ENCODE measurements around the gene TCERG1L. TPM values are rescaled to one million over a fixed set of nuclear protein-coding genes. Genes with fewer than 3 reads are reported as not detected.

Gene TCERG1L
- polyA plus RNA-seq, 3 donors = not detected

DNA sequence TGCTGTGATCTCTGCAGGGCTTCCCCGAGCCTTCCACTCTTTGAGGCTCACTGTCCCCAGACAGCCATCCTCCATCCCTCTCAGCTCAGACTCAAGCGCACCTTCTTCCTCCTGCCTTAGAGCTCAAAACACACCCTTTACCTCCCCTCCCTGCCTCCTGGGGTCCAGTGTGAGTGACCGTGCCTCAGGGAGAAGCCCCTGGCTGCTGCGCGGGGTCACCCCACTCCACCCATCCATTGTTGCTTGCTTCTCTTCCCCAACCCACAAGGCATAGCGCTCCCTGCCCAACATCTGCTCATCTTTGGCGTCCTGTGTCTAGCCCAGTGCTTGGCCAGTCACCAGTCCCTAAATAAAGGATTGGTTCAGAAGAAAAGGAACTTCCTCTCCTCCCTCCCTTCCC, 170.3 kb downstream of the TCERG1L start:
- no peak overlapping the region for H3K4me3 ChIP-seq (replicated peaks in 1 of 3; ENCODE audit: low read depth in 2 of 3, low read length in 3 of 3)
- Mint-ChIP-seq H3K4me3 (no peak overlapping the region), H3K4me1 (no peaks in the 10 kb centered on the region), H3K36me3 (no peaks in the 10 kb centered on the region), H3K27me3 (ENCODE audit: low read depth in 3 of 3) (peaks cover 1 to 2% (median 2%) of the 10 kb centered on the region in 3 donors), H3K9me3 (peaks cover 0 to 6% (median 2%) of the 10 kb centered on the region in 7 donors), H3K27ac (no peak overlapping the region)
- no peak for DNase-seq
- no peaks in the 10 kb centered on the region for H4K20me1 ChIP-seq (ENCODE audit: insufficient read depth, low read length)
- 81% methylated on average over 7 of the region's 7 CpGs for WGBS (ENCODE audit: insufficient coverage)
- TF ChIP-seq CTCF (IDR thresholded peaks at IDR 0.05) = no peak
- no peak overlapping the region for H3K27ac ChIP-seq (ENCODE audit: low read depth in 1 of 2, low read length in 2 of 2)
- no peaks in the 10 kb centered on the region for H3K9me3 ChIP-seq (replicated peaks in 1 of 2; ENCODE audit: control insufficient read depth in 1 of 2, insufficient read depth in 1 of 2, low read length in 2 of 2)
- H3K4me2 ChIP-seq (replicated peaks; ENCODE audit: extremely low read depth, low read length, poor library complexity, severe bottlenecking) = no peak overlapping the region
- no peaks in the 10 kb centered on the region for H3K36me3 ChIP-seq (replicated peaks in 1 of 2; ENCODE audit: control insufficient read depth in 1 of 2, insufficient read depth in 2 of 2, low read length in 2 of 2)
- H2AFZ ChIP-seq (ENCODE audit: insufficient read depth, low read depth, low read length, poor library complexity, severe bottlenecking) = no peak overlapping the region
- H3K79me2 ChIP-seq (ENCODE audit: insufficient read depth, low read length) = no peaks in the 10 kb centered on the region
- intact Hi-C loops (cut with micrococcal nuclease) = no loop called here
- H3K9ac ChIP-seq (ENCODE audit: insufficient read depth, low read length, poor library complexity, severe bottlenecking) = no peak overlapping the region
- H3K4me1 ChIP-seq (ENCODE audit: control insufficient read depth in 1 of 2, insufficient read depth in 2 of 2, low read length in 2 of 2) = no peaks in the 10 kb centered on the region
- H3K27me3 ChIP-seq (ENCODE audit: control insufficient read depth in 2 of 2, insufficient read depth in 2 of 2, low read length in 2 of 2) = no peaks in the 10 kb centered on the region

DNA sequence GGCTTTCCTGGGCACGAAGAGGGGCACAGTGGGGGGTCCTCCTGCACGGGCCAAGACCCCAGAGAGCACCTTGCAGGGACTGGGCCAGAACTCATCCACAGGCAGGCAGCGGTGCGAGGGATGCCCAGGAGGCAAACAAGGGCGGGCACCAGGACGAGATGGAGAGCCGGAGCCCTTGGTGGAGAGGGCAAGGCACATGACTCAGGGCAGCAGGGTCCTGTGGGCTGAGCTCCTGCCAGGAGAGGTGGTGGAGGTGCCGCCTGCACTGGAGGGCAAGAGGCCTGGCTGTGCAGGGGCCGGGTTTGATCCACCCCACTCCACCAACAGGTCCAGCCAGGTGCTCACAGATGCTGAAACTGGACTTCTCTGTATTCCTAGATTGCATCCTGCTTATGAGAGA, 170.9 kb downstream of the TCERG1L start:
- Histone ChIP-seq H3K36me3 (replicated peaks in 1 of 2; ENCODE audit: control insufficient read depth in 1 of 2, insufficient read depth in 2 of 2, low read length in 2 of 2) (no peaks in the 10 kb centered on the region), H3K9ac (ENCODE audit: insufficient read depth, low read length, poor library complexity, severe bottlenecking) (no peak overlapping the region), H3K27ac (ENCODE audit: low read depth in 1 of 2, low read length in 2 of 2) (no peak overlapping the region), H3K4me3 (replicated peaks in 1 of 3; ENCODE audit: low read depth in 2 of 3, low read length in 3 of 3) (no peak overlapping the region), H4K20me1 (ENCODE audit: insufficient read depth, low read length) (no peaks in the 10 kb centered on the region), H2AFZ (ENCODE audit: insufficient read depth, low read depth, low read length, poor library complexity, severe bottlenecking) (no peak overlapping the region), H3K79me2 (ENCODE audit: insufficient read depth, low read length) (no peaks in the 10 kb centered on the region), H3K4me2 (replicated peaks; ENCODE audit: extremely low read depth, low read length, poor library complexity, severe bottlenecking) (no peak overlapping the region), H3K9me3 (replicated peaks in 1 of 2; ENCODE audit: control insufficient read depth in 1 of 2, insufficient read depth in 1 of 2, low read length in 2 of 2) (no peaks in the 10 kb centered on the region), H3K27me3 (ENCODE audit: control insufficient read depth in 2 of 2, insufficient read depth in 2 of 2, low read length in 2 of 2) (no peaks in the 10 kb centered on the region), H3K4me1 (ENCODE audit: control insufficient read depth in 1 of 2, insufficient read depth in 2 of 2, low read length in 2 of 2) (no peaks in the 10 kb centered on the region)
- TF ChIP-seq CTCF (IDR thresholded peaks at IDR 0.05) = no peak
- no peak for DNase-seq
- peaks cover 1 to 2% (median 2%) of the 10 kb centered on the region in 3 donors for H3K27me3 Mint-ChIP-seq (ENCODE audit: low read depth in 3 of 3)
- H3K9me3 Mint-ChIP-seq = peaks cover 0 to 10% (median 2%) of the 10 kb centered on the region in 7 donors
- H3K36me3 Mint-ChIP-seq = no peaks in the 10 kb centered on the region
- no peak overlapping the region for H3K27ac Mint-ChIP-seq
- H3K4me1 Mint-ChIP-seq = no peaks in the 10 kb centered on the region
- WGBS (ENCODE audit: insufficient coverage) = 90% methylated on average over 7 of the region's 9 CpGs
- no peak overlapping the region for H3K4me3 Mint-ChIP-seq
- intact Hi-C loops (cut with micrococcal nuclease) = no loop called here
